Measurements from ENCODE around the gene ARHGEF39. TPM values are rescaled to one million over a fixed set of nuclear protein-coding genes. Genes with fewer than 3 reads are reported as not detected.

Gene ARHGEF39
- total RNA-seq, 3 donors from 2014 or later = 0.59 to 1.6 (median 0.80) TPM

DNA sequence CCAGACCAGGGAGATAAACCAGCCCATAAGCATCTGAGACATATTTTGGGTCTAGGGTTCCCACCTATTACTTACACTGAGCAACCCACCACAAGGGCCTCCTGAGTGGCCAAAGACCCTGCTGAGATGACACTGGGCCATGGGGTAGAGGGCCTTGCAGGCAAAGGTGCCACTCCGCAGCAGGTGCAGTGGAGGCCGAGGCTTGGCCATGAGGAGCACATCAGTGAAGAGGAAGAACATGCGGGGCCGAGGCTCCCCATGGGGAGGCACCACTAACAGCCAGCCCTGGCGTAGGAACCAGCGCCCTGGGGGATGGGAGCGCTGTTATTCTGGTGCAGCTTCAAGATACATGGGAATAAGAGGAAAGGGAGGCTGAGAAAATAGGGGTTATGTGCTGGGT, 2.6 kb downstream of the ARHGEF39 start:
- TF ChIP-seq POLR2A (IDR thresholded peaks at IDR 0.05) (no peak), CTCF (IDR thresholded peaks at IDR 0.05) (no peak), POLR2AphosphoS5 (IDR thresholded peaks at IDR 0.05) (no peak)
- Histone ChIP-seq H3K27ac (peak overlapping the region; percentile 62 to 84), H3K4me1 (no peaks in the 10 kb centered on the region), H3K4me3 (no peak overlapping the region), H3K36me3 (no peaks in the 10 kb centered on the region), H3K9me3 (no peaks in the 10 kb centered on the region), H3K27me3 (no peaks in the 10 kb centered on the region)
- intact Hi-C loops (cut with DNase I; ENCODE audit: low total_unique reads) = no loop called here
- no peak for DNase-seq (ENCODE audit: low spot score in 2 of 2)

DNA sequence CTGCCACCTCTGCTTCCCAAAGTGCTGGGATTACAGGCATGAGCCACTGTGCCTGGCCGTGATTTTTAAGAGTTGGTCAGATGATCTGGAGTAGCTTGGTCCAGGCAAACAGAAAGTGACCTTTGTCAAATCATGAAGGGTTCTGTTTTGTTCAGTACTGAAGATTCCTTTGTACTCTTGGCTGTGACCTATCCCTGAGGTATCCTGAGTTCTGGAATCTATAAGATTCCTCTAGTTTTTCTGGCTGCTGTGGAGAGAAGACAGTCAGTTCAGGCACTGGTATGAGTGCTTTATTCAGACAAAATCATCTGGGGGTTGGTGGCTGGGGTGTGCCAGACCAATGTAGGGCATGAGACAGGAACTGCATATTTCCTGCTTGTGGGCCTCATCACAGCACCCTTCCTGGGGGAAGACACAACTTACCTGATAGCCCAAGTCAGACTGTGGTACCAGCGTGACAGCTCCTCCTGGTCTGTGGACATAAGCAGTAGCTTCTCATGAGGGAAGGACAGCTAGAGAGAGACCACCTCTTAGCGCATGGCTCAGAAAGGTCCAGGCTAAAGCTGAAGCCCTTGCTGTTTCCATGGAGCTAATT, 3.1 kb downstream of the ARHGEF39 start:
- no peaks in the 10 kb centered on the region for H3K4me1 ChIP-seq
- no peak for DNase-seq (ENCODE audit: low spot score in 2 of 2)

DNA sequence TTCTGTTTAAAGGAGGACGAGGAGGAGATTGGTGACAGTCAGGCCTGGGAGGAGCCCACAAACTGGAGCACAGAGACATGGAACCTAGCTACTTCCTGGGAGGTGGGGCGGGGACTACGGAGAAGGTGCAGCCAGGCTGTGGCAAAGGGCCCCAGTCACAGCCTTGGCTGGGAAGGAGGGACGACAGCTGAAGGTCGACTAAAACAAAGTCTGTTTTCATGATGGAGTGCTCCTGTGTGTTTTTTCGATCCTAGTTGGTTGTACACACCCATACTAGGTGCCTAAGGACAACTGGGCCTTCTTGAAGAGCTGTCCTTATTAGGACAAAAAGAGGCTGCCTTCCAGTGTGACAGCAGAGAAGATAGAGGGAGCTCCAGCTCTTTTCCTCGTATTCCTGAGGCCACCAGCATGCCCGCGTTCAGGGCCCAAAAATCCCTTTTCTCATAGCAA, 4.0 kb downstream of the ARHGEF39 start:
- intact Hi-C loops (cut with DNase I; ENCODE audit: low total_unique reads) = no loop called here
- Histone ChIP-seq H3K27me3 (no peaks in the 10 kb centered on the region), H3K4me3 (no peak overlapping the region), H3K36me3 (no peaks in the 10 kb centered on the region), H3K4me1 (no peaks in the 10 kb centered on the region), H3K27ac (peak overlapping the region; percentile 81 to 84), H3K9me3 (no peaks in the 10 kb centered on the region)
- DNase-seq (ENCODE audit: low spot score in 2 of 2) = peak in 1 of 2 donors; percentile 57
- no peak for TF ChIP-seq POLR2A (IDR thresholded peaks at IDR 0.05)
- peak in 1 of 3 donors; percentile 9 for TF ChIP-seq POLR2AphosphoS5 (IDR thresholded peaks at IDR 0.05)
- TF ChIP-seq CTCF (IDR thresholded peaks at IDR 0.05) = no peak

More for the DNA sequence above, 3.1 kb downstream of the ARHGEF39 start:
- Histone ChIP-seq H3K9me3 (no peaks in the 10 kb centered on the region), H3K4me3 (no peak overlapping the region), H3K27ac (peak overlapping the region; percentile 62 to 84), H3K27me3 (no peaks in the 10 kb centered on the region), H3K36me3 (no peaks in the 10 kb centered on the region)
- intact Hi-C loops (cut with DNase I; ENCODE audit: low total_unique reads) = no loop called here
- no peak for TF ChIP-seq POLR2A (IDR thresholded peaks at IDR 0.05)
- no peak for TF ChIP-seq POLR2AphosphoS5 (IDR thresholded peaks at IDR 0.05)
- no peak for TF ChIP-seq CTCF (IDR thresholded peaks at IDR 0.05)

DNA sequence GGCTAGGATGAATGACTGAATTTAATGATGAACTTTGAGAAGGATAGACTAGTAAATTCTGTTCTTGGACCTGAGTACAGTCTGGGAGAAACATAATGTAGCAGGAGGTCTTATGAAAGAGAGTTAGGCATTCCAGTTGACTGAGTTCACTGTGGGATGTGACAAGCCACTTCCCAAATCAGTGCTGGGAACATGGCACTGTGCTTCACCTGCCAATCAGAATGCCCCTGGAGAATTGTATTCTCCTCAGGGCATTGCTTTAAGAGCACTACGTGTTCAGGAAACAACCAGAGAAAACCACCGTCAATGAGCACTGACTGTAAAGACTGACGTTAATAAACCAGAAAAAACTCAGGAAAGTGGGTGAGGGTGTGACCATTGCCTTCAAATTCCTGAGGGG, 5.7 kb downstream of the ARHGEF39 start:
- Histone ChIP-seq H3K4me3 (peak overlapping the region; percentile 89 to 96 (median 92)), H3K27ac (peak overlapping the region; percentile 98), H3K27me3 (no peaks in the 10 kb centered on the region), H3K4me1 (no peaks in the 10 kb centered on the region), H3K9me3 (no peaks in the 10 kb centered on the region), H3K36me3 (no peaks in the 10 kb centered on the region)
- no peak for DNase-seq (ENCODE audit: low spot score in 2 of 2)
- no peak for TF ChIP-seq POLR2AphosphoS5 (IDR thresholded peaks at IDR 0.05)
- TF ChIP-seq CTCF (IDR thresholded peaks at IDR 0.05) = no peak
- no peak for TF ChIP-seq POLR2A (IDR thresholded peaks at IDR 0.05)
- intact Hi-C loops (cut with DNase I; ENCODE audit: low total_unique reads) = loop anchor here (5.0 kb wide), 1 partner anchor 173 kb away; no protein-coding TSS in a partner anchor

- Histone ChIP-seq H3K9me3 (no peaks in the 10 kb centered on the region), H3K4me3 (peak overlapping the region; percentile 89 to 96 (median 92)), H3K36me3 (no peaks in the 10 kb centered on the region), H3K27ac (peak overlapping the region; percentile 98), H3K4me1 (no peaks in the 10 kb centered on the region), H3K27me3 (no peaks in the 10 kb centered on the region)
- intact Hi-C loops (cut with DNase I; ENCODE audit: low total_unique reads) = loop anchor here (5.0 kb wide), 1 partner anchor 173 kb away; no protein-coding TSS in a partner anchor
- TF ChIP-seq POLR2A (IDR thresholded peaks at IDR 0.05) (no peak), POLR2AphosphoS5 (IDR thresholded peaks at IDR 0.05) (no peak), CTCF (IDR thresholded peaks at IDR 0.05) (no peak)
- DNase-seq (ENCODE audit: low spot score in 2 of 2) = peak in 1 of 2 donors; percentile 49
Observed at GRCh38 chr9:35658968-35659220, 6.1 kb downstream of the ARHGEF39 start.

Measured in breast epithelium (tissue), 4 donors.